ENCODE data around the gene IL37. TPM values are rescaled to one million over a fixed set of nuclear protein-coding genes. Genes with fewer than 3 reads are reported as not detected.

Gene IL37
- total and polyA plus RNA-seq, 2 of the 13 experiments (the other 11 are each of a cell fraction or from before 2014, with no cell fraction given): not detected

DNA sequence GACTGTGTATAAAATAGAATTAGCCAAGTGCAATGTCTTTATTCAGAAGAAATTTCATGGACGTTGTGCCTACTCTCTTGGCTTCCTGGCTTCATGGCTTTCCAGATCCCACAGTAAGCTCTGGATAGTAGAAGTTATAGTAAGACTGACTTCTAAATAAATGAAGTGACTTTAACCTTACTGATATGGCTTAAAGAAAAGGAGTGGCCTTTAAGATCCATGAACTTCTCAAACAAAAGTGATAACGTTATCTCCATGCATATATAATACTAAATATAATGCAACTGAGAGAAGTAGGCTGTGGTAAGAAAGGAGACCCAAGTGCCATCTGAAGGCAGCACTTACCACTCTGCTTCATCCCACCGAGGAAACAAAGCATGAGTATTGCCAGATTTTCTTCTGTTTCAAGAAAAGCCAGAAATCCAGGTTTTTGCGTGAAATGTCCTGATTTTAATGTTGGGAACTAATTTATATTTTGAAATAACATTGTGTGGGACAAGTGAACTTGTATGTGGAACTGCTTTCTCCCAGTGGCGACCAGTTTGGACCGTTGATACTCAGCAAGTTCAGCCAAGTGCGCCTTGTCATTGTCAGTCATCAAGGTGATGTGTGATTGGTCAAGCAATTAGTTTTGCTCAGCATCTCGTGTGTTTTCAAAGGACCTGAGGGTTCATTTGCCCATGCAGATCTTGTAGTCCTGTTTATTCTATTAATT, 13.9 kb upstream of the IL37 start:
- Histone ChIP-seq H3K36me3 (replicated peaks in 1 of 2; ENCODE audit: control insufficient read depth in 1 of 2, insufficient read depth in 2 of 2, low read length in 2 of 2) (no peaks in the 10 kb centered on the region), H3K27me3 (ENCODE audit: control insufficient read depth in 1 of 2, insufficient read depth in 2 of 2, low read length in 2 of 2) (peaks cover 0 to 4% of the 10 kb centered on the region in 2 experiments; a peak in 1 of 5 replicates), H4K20me1 (ENCODE audit: insufficient read depth, low read length) (no peaks in the 10 kb centered on the region), H3K9me3 (ENCODE audit: low read length) (no peaks in the 10 kb centered on the region), H2AFZ (ENCODE audit: low read length) (no peak overlapping the region), H3K4me3 (replicated peaks in 1 of 3; ENCODE audit: insufficient read depth in 1 of 3, low read depth in 2 of 3, low read length in 3 of 3) (no peak overlapping the region), H3K4me1 (ENCODE audit: insufficient read depth, low read length) (peaks cover 7% of the 10 kb centered on the region; the same call in 1 of the 2 replicates), H3K27ac (ENCODE audit: extremely low read length, insufficient read depth, low read length) (no peak overlapping the region), H3K9ac (ENCODE audit: insufficient read depth, low read depth, low read length) (no peak overlapping the region), H3K4me2 (ENCODE audit: low read depth, low read length) (no peak overlapping the region), H3K79me2 (ENCODE audit: insufficient read depth, low read length) (no peaks in the 10 kb centered on the region)
- TF ChIP-seq TAF1 (CRISPR knock-in tag; IDR thresholded peaks at IDR 0.05) (no peak), HES4 (CRISPR knock-in tag; IDR thresholded peaks at IDR 0.05; ENCODE audit: borderline replicate concordance) (no peak), ZNF205 (CRISPR knock-in tag; IDR thresholded peaks at IDR 0.05) (no peak), NFE2L1 (CRISPR knock-in tag; IDR thresholded peaks at IDR 0.05; ENCODE audit: borderline replicate concordance) (no peak), ZNF546 (CRISPR knock-in tag; conservative IDR thresholded peaks at IDR 0.05) (no peak), ZNF816 (CRISPR knock-in tag; IDR thresholded peaks at IDR 0.05; ENCODE audit: borderline replicate concordance) (no peak)
- no TSS peak for BruUV-seq (replicated peaks)
- FAIRE-seq (no peak), ATAC-seq (no peak), DNase-seq (ENCODE audit: low spot score) (no peak)
- CTCF ChIA-PET (ENCODE audit: low intra/inter-chr PET ratio, low total read pairs): no interaction called here
- POLR2A ChIA-PET: no interaction called here
- in situ Hi-C loops (cut with HindIII; ENCODE audit: extremely low pct_ligation_motif_present, low pct_unique_long_range_greater_than_20kb) (no loop called here), intact Hi-C loops (cut with micrococcal nuclease; ENCODE audit: unreplicated experiment) (no loop called here)
- 37% methylated on average over 8 of the region's 8 CpGs for WGBS (ENCODE audit: low lambda C conversion rate)

GRCh38 chr2:112897624-112897978, 13.4 kb upstream of the IL37 start:
- Histone ChIP-seq H3K4me3 (replicated peaks in 1 of 3; ENCODE audit: insufficient read depth in 1 of 3, low read depth in 2 of 3, low read length in 3 of 3) (no peak overlapping the region), H3K9me3 (ENCODE audit: low read length) (no peaks in the 10 kb centered on the region), H3K79me2 (ENCODE audit: insufficient read depth, low read length) (no peaks in the 10 kb centered on the region), H3K27ac (ENCODE audit: extremely low read length, insufficient read depth, low read length) (no peak overlapping the region), H3K4me1 (ENCODE audit: insufficient read depth, low read length) (peaks cover 7% of the 10 kb centered on the region; the same call in 1 of the 2 replicates), H3K9ac (ENCODE audit: insufficient read depth, low read depth, low read length) (no peak overlapping the region), H4K20me1 (ENCODE audit: insufficient read depth, low read length) (no peaks in the 10 kb centered on the region), H2AFZ (ENCODE audit: low read length) (no peak overlapping the region), H3K4me2 (ENCODE audit: low read depth, low read length) (no peak overlapping the region), H3K27me3 (ENCODE audit: control insufficient read depth in 1 of 2, insufficient read depth in 2 of 2, low read length in 2 of 2) (peaks cover 0 to 4% of the 10 kb centered on the region in 2 experiments; a peak in 1 of 5 replicates), H3K36me3 (replicated peaks in 1 of 2; ENCODE audit: control insufficient read depth in 1 of 2, insufficient read depth in 2 of 2, low read length in 2 of 2) (no peaks in the 10 kb centered on the region)
- BruUV-seq (replicated peaks): no TSS peak
- TF ChIP-seq IKZF1 (IDR thresholded peaks at IDR 0.05): no peak
- no peak for TF ChIP-seq HIVEP1 (CRISPR knock-in tag; IDR thresholded peaks at IDR 0.05)
- no peak for TF ChIP-seq ZNF556 (CRISPR knock-in tag; IDR thresholded peaks at IDR 0.05; ENCODE audit: borderline replicate concordance)
- no peak for TF ChIP-seq ZNF484 (CRISPR knock-in tag; IDR thresholded peaks at IDR 0.05; ENCODE audit: borderline replicate concordance, low read depth)
- TF ChIP-seq PAX8 (CRISPR knock-in tag; IDR thresholded peaks at IDR 0.05; ENCODE audit: borderline replicate concordance): no peak
- no peak for TF ChIP-seq NFIC (IDR thresholded peaks at IDR 0.05; ENCODE audit: low read length)
- TF ChIP-seq ARID2 (CRISPR knock-in tag; IDR thresholded peaks at IDR 0.05; ENCODE audit: borderline replicate concordance): no peak
- no peak for TF ChIP-seq IRX3 (CRISPR knock-in tag; IDR thresholded peaks at IDR 0.05; ENCODE audit: borderline replicate concordance, low read depth)
- no peak for TF ChIP-seq DBP (CRISPR knock-in tag; IDR thresholded peaks at IDR 0.05; ENCODE audit: not compliant biosample characterization)
- in situ Hi-C loops (cut with HindIII; ENCODE audit: extremely low pct_ligation_motif_present, low pct_unique_long_range_greater_than_20kb) (no loop called here), intact Hi-C loops (cut with micrococcal nuclease; ENCODE audit: unreplicated experiment) (no loop called here)
- DNase-seq (ENCODE audit: low spot score) (no peak), ATAC-seq (no peak), FAIRE-seq (no peak)
- ChIA-PET CTCF (ENCODE audit: low intra/inter-chr PET ratio, low total read pairs) (no interaction called here), POLR2A (no interaction called here)
- WGBS (ENCODE audit: low lambda C conversion rate): 43% methylated on average over 3 of the region's 3 CpGs

Measured in HepG2 (cell line).